MM.1S (cell line): Measurements from ENCODE around the gene PPP2R5C.

ENCODE experiments used
- CTCF ChIP-seq: fragments of 300-600 bp; sonication (generic); IDR thresholded peaks from 2 replicates; pipeline ENCODE4 v1.5.1; 2016; ENCODE audit warnings: antibody characterized with exemption, low read length, mixed read lengths
- EZH2 ChIP-seq: fragments of 300-600 bp; sonication (generic); optimal IDR thresholded peaks from 2 replicates; pipeline ENCODE3; 2017; ENCODE audit warnings: low read depth, mild to moderate bottlenecking, antibody characterized with exemption, low read length, mixed read lengths
- EZH2phosphoT487 ChIP-seq: fragments of 300-600 bp; sonication (generic); IDR thresholded peaks from 2 replicates; pipeline ENCODE4 v1.6.1; 2018; ENCODE audit warnings: antibody characterized with exemption, low read length

- TF ChIP-seq CTCF (peak; percentile 63), EZH2 (no peak), EZH2phosphoT487 (no peak)
Measured at GRCh38 chr14:101961011-101961721, 199.7 kb downstream of the PPP2R5C start.
